GM12872 (cell line): ENCODE results near the gene MESP2.

Experiments
- TF ChIP-seq, protein P1 (sequence below): IDR thresholded peaks from 3 replicates; pipeline ENCODE4 v1.5.1; 2011; ENCODE audit warnings: low read depth, mild to moderate bottlenecking, low read length, moderate library complexity; ENCODE audit not compliant: insufficient read depth

The MESP2 gene

DNA sequence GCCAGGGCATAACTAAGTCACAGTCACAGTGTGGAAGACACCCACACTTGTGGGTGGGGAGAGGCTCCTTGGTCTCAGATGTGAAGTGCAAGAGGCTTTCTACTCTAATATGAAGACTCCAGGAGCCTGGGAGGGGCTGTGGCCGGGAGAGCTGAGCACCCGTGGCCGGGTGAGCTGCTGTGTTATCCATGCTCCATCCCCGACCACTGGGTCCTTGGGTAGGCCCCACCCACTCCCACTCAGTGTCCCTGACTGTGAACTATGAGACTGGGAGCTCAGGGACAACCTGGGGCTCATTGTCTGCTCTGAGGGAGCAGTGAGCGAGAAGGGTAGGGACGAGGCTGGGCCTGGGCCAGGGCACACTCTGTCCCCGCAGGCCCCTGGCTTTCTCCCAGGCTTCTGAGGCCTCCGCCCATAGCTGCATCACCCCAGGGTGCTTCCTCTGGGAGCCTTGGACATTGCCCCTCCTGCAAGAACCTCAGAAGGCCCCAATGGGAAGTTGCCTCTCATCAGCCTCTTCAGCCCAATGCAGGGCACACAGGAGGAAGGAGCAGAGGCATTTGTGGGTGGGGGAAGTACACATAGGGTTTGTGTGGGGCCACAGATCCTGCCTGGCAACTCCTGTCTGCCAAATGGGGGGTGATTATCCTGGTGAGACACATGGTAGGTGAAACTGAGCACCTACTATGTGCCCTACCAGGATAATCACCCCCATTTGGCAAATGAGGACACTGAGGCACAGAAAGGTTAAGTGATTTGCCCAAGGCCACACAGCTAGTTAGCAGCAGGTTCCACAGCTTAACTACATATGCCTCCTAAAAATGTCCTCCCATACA is 36.1 kb downstream of the MESP2 start:
- TF ChIP-seq, protein P1, sequence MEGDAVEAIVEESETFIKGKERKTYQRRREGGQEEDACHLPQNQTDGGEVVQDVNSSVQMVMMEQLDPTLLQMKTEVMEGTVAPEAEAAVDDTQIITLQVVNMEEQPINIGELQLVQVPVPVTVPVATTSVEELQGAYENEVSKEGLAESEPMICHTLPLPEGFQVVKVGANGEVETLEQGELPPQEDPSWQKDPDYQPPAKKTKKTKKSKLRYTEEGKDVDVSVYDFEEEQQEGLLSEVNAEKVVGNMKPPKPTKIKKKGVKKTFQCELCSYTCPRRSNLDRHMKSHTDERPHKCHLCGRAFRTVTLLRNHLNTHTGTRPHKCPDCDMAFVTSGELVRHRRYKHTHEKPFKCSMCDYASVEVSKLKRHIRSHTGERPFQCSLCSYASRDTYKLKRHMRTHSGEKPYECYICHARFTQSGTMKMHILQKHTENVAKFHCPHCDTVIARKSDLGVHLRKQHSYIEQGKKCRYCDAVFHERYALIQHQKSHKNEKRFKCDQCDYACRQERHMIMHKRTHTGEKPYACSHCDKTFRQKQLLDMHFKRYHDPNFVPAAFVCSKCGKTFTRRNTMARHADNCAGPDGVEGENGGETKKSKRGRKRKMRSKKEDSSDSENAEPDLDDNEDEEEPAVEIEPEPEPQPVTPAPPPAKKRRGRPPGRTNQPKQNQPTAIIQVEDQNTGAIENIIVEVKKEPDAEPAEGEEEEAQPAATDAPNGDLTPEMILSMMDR, result no peak

DNA sequence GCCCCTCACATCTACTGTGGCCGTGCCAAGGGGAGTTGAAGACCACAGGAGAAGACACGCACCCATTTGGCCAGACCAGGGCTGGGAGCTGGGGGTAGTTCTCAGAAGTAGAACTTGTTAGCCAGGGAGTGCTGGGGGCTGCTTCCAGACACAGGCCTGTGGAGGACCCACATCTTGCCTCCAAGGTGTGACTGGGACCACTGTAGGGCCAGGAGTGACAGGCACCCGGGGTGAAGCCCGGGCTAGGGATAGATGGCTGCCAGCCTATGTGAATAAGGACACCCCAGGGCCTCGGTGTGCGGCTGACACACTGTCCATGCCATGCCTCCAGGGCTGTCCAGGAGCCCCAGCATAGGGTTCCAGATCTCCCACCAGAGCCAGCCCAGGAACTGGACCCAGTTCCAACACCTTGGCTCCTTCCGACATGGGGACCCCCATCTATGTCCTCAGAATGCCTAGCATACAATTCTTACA is 36.8 kb downstream of the MESP2 start:
- TF ChIP-seq, protein P1, result no peak

DNA sequence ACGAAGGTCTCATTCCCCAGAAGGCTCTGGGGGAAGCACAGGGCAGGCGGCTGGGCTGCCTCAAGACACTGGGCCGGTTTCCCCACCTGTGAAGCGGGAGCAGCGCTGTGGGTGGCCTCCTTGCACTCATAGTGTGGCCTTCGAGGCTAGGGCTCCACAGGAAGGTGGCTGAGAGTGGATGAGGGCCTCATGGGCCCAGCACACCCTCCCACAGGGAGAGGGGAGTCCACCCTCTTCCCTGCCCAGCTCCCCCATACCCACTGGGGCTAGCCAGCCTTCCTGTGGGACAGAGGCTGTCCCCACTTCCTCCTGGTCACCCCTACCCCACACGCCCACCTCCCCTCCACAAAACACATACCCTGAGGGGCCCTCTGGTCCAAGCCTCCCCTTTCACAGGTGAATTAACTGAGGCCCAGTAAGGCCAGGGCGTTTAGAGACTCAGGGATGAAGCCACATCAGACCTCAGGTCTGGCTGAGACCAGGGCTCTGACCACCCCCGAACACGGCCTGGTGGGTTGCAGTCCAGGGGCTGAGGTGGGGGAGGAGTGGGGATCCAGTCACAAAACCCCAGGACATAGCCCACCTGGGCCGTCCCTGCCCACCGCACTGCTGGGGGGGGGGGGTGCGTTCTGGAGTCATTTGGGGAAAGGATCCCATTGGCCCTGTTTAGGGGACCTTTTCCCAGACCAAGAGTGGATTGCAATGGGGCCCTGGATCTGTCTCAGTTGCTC is 37.4 kb downstream of the MESP2 start:
- TF ChIP-seq, protein P1, result no peak

DNA sequence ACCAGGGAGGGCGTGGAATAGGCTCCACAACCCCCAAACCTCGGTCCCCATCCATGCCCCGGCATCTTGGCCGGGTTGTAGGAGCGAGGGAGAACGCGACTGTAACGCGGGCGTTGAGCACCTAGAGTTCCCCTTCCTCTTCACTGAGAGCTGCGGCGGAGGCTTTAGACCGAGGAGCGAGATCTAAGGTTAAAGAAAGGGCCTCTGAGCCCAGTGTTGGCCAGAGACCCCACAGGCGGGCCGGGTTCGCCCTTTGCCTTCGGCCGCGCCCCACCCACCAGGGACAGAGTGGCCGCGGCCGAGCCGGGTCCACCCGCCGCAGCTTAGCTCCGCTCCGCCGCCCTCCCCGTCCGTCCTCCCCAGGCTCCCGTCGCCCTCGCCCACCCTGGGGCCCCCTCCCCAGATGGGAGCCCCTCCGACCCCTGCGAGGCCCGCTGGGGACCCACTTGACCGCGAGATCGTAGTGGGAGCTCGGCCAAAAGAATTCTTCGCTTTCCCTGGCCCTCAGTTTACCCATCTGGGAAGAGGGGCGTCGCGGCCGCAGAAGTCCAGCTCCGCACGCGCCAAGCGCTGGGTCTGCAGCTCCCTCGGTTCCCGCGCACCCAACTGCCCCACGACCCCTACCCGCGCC is 38.1 kb downstream of the MESP2 start:
- TF ChIP-seq, protein P1, result no peak

DNA sequence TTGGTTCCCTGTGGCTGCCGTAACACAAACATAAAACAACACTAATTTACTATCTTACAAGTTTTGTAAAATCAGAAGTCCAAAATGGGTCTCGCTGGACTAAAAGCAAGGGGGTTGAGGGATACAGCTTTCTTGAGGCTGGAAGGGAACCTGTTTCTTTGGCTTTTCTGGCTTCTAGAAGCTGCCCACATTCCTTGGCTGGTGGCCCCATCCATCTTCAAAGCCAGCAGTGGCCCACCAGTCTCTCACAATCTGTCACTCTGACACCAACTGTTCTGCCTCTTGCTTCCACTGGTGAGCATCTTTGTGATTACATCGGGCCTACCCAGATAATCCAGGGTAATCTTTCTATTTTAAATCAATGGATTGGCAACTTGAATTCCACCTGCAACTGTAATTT is 39.6 kb downstream of the MESP2 start:
- TF ChIP-seq, protein P1, result no peak

DNA sequence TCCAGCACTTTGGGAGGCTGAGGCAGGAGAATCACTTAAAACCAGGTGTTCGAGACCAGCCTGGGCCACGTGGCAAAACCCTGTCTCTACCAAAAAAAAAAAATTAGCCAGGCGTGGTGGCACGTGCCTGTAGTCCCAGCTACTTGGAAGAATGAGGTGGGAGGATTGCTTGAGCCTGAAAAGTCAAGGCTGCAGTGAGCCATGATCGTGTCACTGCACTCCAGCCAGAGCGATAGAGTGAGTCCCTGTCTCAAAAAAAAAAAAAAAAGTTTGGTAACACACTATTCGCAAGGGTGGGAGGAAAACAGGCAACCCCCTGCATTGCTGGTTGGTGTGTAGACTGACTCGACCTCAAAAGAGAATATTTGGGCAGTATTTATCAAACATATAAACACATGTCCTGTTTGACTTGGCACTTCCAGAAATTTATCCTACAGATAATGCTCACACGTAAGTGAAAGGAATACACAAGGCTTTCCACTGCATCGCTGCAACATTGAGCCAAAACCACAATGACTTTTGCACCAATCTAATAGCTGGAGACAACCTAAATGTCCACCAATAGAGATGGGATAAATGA is 41.7 kb downstream of the MESP2 start:
- TF ChIP-seq, protein P1, result no peak

DNA sequence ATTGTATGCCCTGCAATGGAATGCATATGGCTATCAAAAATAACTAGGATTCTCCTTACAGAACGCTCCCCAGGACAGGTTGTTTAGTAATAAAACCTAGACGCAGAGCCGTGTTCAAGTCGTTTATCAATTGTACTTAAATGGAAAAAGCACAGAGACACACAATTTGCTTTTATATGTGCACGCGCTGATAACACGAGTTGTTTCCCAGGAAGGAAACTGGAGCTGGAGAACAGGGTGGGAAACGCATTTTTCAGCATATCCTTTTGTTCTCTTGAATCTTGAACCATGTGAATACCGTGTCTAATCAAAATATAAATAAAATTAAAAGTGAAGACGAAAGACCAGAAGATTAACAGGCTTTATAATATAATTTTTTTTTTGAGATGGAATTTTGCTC is 42.2 kb downstream of the MESP2 start:
- TF ChIP-seq, protein P1, result no peak
